NT2/D1 (cell line): ENCODE measurements around the gene BAG5.

Source experiments
- SUZ12 ChIP-seq: IDR thresholded peaks from 2 replicates; pipeline ENCODE4 v1.6.1; 2011; ENCODE audit not compliant: insufficient read length, insufficient read depth; ENCODE audit errors: extremely low read depth
- YY1 ChIP-seq: IDR thresholded peaks from 2 replicates; pipeline ENCODE4 v1.6.1; 2011; ENCODE audit not compliant: insufficient read length, insufficient read depth
- ZNF274 ChIP-seq: IDR thresholded peaks from 2 replicates; pipeline ENCODE4 v1.6.1; 2011; ENCODE audit warnings: mild to moderate bottlenecking, low read depth, low read length

GRCh38 chr14:103578401-103579075 is 16.1 kb upstream of the BAG5 start:
- TF ChIP-seq ZNF274 (no peak), SUZ12 (no peak), YY1 (no peak)
